GM19035 (cell line): ENCODE data around the gene SOX6.
A peak's percentile ranks its signal among the peaks of the same experiment; 100 is the strongest.

Experiments used
- ATAC-seq: cut with Tn5 transposase; IDR thresholded peaks from one replicate; pipeline ENCODE4 v1.9.1; 2021; ENCODE audit not compliant: unreplicated experiment

The SOX6 gene

DNA sequence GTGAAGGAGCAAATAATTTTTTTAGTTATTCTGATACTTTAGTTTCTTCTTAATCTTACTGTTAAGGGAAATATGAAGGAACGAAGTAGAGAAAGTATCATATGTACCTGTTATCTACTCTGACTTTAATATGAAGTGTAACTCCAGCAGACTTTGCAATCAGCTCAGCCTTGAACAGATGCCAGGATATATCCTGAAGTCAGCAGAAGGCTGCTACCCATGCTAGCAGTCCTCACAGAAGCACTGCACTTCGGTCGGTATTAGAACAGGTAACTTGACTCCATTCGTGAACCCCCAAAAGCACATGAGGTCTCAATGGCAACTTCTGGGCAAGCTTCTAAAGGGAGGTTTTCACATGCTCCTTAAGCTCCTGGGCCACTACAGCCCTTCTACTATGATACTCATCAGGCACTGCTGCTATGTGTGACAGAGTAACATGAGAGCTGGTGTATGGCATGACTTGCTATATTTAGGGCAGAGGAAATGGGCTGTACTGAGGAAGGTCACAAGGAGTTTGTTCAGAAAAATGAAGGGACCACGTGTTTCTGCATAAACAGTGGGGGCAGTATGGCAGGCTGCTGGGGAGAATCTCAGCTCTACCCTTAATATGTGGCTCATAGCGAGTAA lies 344.1 kb downstream of the SOX6 start:
- no peak for ATAC-seq

GRCh38 chr11:16011396-16011795 lies 344.9 kb downstream of the SOX6 start:
- no peak for ATAC-seq

GRCh38 chr11:16009021-16009420 lies 347.3 kb downstream of the SOX6 start:
- no peak for ATAC-seq

DNA sequence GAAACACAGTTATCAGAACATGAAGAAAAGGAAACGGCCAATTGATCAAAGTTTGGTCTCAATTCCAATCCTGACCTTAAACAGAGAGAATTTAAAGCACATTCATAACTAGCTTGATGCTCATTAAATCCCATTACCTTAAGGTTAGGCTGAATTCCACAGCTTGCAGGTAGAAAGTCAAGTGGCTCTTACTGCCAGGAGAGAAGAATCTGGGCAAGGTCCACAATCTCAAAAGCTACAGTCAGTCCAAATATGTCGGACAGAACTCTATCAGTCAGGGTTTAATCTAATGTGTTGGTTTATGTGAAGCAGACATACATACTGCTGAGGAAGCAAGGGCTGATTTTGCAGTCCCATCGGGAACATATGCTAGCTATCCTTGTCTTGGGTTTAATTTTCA lies 348.8 kb downstream of the SOX6 start:
- no peak for ATAC-seq

GRCh38 chr11:16002942-16003341 lies 353.4 kb downstream of the SOX6 start:
- no peak for ATAC-seq

DNA sequence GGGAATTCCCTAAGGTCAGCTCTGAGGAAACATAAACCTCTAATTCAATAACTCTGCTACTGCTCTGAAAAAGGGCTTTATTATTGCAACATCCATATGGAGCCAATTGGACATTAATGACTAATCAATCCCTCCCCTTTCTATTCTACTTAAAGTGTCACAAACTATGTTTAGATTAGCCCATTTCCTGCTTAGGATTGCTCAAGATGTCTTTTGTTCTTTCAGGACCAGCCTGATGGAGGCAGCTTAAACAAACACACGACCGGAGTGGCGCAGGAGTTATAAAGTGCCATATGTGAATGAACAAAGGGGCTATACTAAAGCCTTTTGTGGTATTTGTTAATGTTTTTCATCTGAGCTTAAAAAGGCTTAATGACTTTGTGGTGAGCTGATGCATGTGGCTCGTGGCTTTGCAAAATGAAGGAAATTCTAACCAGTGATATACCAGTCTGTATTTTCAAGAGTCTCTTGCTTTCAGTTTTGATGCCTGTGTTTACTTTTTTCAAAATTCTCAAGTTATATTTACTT lies 354.4 kb downstream of the SOX6 start:
- peak; percentile 50 for ATAC-seq

- no peak for ATAC-seq
Measured at GRCh38 chr11:16001044-16001568, 355.2 kb downstream of the SOX6 start.

DNA sequence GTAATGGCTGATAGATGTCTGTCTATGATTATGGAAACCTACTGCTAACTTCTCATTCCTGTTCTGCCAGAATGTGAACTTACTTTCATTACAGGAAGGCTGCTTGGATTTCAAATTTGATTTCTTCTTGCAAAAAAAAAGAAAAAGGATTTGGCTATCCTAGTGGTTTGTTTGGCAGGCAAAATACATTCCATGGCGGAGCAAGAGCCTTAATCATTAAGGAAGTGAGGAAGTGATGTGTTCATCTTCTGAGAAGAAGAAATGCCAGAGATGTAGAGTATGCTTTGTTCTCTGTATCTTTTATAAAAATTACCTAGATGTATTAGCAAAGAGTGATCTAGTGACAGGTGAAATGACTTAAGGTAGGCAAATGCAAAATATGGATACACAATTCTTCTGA lies 356.3 kb downstream of the SOX6 start:
- no peak for ATAC-seq

DNA sequence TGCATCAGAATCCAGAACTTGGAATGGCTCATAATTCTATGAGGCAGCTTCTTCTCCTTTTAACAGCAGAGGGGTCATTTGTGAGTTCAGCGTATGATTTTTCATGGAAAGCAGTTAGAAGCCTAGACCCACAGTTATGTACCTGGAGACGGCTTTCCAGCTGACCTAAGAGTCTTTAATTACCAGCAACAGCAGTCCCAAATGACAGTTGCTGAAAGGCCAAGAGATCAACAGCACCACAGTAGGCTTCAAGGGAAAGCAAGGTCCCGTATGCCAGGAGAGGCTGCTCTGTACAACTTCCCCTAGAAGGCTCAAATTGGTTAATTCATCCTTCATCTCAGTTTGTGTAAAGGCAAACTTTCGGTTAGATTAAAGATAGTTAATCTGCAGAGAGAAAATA lies 363.0 kb downstream of the SOX6 start:
- ATAC-seq = no peak

GRCh38 chr11:15991215-15991614 lies 365.1 kb downstream of the SOX6 start:
- no peak for ATAC-seq

- ATAC-seq = no peak
Measured at GRCh38 chr11:15989685-15990084, 366.7 kb downstream of the SOX6 start.

DNA sequence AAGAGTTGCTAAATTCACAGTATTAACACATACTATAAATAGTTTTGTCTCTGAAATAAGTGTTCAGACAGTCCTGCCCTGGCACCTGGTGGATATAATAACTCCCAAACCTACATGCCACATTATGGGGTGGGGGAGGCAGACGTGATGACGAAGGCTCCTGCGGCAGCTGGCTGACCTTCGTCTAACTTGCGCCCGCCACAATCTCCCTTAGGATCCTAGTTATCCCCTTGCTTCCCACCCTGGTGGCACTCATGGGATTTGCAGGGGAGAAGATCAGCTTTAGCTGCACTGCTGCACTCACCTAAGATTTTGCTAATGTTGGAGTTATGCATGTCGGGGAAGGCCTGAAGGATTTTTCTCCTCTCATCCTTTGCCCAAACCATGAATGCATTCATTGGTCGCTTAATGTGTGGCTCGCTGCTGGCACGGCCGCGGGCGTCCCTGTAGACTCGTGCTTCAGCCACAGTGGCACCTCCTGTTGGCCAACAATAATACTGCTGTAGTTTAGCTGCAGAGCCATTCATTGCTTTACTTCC lies 367.6 kb downstream of the SOX6 start:
- ATAC-seq = no peak

DNA sequence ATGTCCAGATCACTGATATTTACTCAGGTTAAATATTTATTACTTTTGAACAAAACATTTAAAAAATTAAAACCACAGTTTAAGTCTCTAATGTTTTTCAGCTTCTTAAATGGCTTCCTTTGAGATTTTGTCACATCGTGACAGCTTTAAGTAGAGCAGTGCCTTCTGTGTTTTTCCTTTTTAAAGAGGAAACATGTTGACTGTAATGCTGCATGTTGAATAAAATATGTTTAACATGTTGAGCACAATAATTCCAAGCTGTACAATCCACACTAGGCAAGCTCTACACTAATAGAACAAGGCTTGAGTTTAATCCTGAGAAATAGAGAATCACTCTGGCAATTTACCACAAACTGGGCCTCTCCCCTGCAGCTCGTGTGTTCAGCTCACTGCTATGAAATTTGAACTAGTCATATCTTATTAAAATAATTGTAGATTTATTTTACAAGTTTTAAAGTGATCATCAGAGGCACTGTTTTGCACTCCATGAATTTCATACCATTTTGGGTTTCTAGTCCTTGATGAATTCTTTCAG lies 368.3 kb downstream of the SOX6 start:
- ATAC-seq = no peak

- ATAC-seq = no peak
Measured at GRCh38 chr11:15987046-15987445, 369.3 kb downstream of the SOX6 start.

- ATAC-seq = no peak
Measured at GRCh38 chr11:15985860-15986139, 370.5 kb downstream of the SOX6 start.

GRCh38 chr11:15985127-15985859 lies 371.1 kb downstream of the SOX6 start:
- ATAC-seq = no peak

- ATAC-seq = no peak
Measured at GRCh38 chr11:15981292-15981691, 375.1 kb downstream of the SOX6 start.

DNA sequence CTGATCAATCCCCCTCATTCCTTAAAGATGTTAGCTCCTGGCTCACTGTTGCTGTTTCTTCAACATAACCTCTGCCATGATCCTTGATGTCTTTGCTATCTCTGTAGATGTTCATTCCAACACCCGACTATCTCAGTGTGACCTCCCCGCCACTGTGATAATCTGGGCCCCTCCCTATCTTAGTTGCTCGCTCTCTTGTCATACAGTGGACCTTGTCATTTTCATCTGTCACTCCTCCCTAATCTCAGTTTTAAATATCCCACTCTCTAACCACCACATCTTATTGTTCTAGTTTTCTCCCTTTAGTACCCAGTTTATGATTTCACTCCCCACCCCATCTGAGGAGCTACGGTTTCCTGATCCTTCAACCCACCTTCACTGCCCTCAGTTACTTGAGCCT lies 379.2 kb downstream of the SOX6 start:
- ATAC-seq = no peak

DNA sequence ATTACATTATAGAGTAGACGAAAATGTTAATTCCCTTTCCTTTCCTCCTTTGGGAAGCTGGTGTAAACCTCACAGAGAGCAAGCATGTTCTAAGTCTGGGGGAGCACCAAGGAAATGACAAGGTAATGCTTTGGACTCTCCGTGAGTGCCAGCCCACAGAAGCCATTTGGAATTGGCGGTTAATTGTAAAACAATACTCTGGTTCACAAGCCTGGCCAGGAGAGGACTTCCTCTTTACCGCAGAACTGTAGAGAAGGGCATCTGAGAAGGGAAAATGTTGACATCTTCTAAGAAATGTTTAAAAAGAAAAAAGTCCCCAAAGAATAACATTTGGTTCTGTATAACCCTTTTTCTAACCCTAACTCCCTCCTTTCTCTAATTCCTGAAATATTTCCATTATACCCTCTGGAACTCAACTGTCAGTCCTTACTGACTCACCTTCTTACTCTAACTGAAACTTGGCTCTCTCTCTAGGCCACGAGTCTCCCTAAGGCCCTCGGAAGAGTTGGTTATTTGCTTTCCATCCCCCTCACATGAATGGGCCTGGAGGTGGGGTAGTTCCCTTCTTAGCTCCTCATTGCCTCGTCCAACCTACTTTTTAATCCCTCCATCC lies 379.8 kb downstream of the SOX6 start:
- no peak for ATAC-seq

GRCh38 chr11:15975742-15976141 lies 380.6 kb downstream of the SOX6 start:
- no peak for ATAC-seq

DNA sequence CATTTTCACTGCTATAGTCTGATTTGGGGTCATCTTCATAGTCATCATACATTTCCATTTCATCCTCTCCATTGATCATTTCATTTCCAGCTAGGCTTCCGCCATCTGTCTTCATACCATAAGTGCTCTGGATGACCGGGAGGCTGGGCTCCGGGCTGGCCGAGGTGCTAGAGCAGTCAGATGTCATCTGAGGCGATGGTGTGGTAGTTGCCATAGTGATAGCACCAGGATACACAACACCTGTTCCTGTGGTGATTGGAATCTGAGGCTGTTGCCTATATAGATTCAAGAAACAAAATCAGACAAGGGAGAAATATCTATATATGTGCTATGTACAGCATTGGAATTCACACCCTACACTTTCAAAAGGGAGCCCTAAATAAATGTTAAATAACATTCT lies 383.5 kb downstream of the SOX6 start:
- ATAC-seq = no peak

DNA sequence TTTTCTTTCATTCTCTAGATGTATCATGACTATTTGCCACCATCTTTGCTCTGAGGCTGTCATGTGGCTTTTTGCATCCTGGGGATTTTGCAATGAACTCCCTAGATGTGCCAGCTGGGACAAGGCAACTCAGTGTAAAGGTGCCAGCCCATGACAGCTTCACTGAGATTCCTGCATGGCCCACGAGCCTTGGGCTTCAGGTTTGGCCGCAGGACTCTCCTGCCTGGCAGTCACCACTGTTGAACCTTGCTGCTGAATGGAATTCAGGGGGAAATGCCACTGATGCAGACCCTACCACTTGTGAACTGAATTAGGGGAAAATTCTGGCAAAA lies 385.2 kb downstream of the SOX6 start:
- ATAC-seq = no peak
